Measurements from ENCODE around the gene EEFSEC. TPM values are rescaled to one million over a fixed set of nuclear protein-coding genes. Genes with fewer than 3 reads are reported as not detected.

The EEFSEC gene
- total RNA-seq, 1 experiment from 2014 or later: 3.8 TPM

- no peak for DNase-seq (ENCODE audit: low read depth, low spot score)
- in situ Hi-C loops (cut with HindIII; ENCODE audit: low pct_unique_long_range_greater_than_20kb, low sequenced_read_pairs): no loop called here
Measured at GRCh38 chr3:128382221-128382807, 229.0 kb downstream of the EEFSEC start.

GRCh38 chr3:128383316-128384235 is 230.3 kb downstream of the EEFSEC start:
- in situ Hi-C loops (cut with HindIII; ENCODE audit: low pct_unique_long_range_greater_than_20kb, low sequenced_read_pairs): no loop called here
- DNase-seq (ENCODE audit: low read depth, low spot score): peak; percentile 25

- in situ Hi-C loops (cut with HindIII; ENCODE audit: low pct_unique_long_range_greater_than_20kb, low sequenced_read_pairs): no loop called here
- no peak for DNase-seq (ENCODE audit: low read depth, low spot score)
Measured at GRCh38 chr3:128385080-128385832, 232.0 kb downstream of the EEFSEC start.

- in situ Hi-C loops (cut with HindIII; ENCODE audit: low pct_unique_long_range_greater_than_20kb, low sequenced_read_pairs): no loop called here
- DNase-seq (ENCODE audit: low read depth, low spot score): no peak
Measured at GRCh38 chr3:128388932-128389331, 235.7 kb downstream of the EEFSEC start.

- in situ Hi-C loops (cut with HindIII; ENCODE audit: low pct_unique_long_range_greater_than_20kb, low sequenced_read_pairs): no loop called here
Measured at GRCh38 chr3:128390867-128391266, 237.6 kb downstream of the EEFSEC start.

GRCh38 chr3:128392021-128392420 is 238.7 kb downstream of the EEFSEC start:
- in situ Hi-C loops (cut with HindIII; ENCODE audit: low pct_unique_long_range_greater_than_20kb, low sequenced_read_pairs): no loop called here
- no peak for DNase-seq (ENCODE audit: low read depth, low spot score)

More at GRCh38 chr3:128390867-128391266, 237.6 kb downstream of the EEFSEC start:
- DNase-seq (ENCODE audit: low read depth, low spot score): no peak

GRCh38 chr3:128392818-128393544 is 239.7 kb downstream of the EEFSEC start:
- in situ Hi-C loops (cut with HindIII; ENCODE audit: low pct_unique_long_range_greater_than_20kb, low sequenced_read_pairs): no loop called here
- no peak for DNase-seq (ENCODE audit: low read depth, low spot score)

- no peak for DNase-seq (ENCODE audit: low read depth, low spot score)
- in situ Hi-C loops (cut with HindIII; ENCODE audit: low pct_unique_long_range_greater_than_20kb, low sequenced_read_pairs): no loop called here
Measured at GRCh38 chr3:128394033-128394432, 240.8 kb downstream of the EEFSEC start.

GRCh38 chr3:128395046-128395445 is 241.8 kb downstream of the EEFSEC start:
- DNase-seq (ENCODE audit: low read depth, low spot score): no peak
- in situ Hi-C loops (cut with HindIII; ENCODE audit: low pct_unique_long_range_greater_than_20kb, low sequenced_read_pairs): no loop called here

GRCh38 chr3:128395500-128396162 is 242.3 kb downstream of the EEFSEC start:
- in situ Hi-C loops (cut with HindIII; ENCODE audit: low pct_unique_long_range_greater_than_20kb, low sequenced_read_pairs): no loop called here
- DNase-seq (ENCODE audit: low read depth, low spot score): no peak

- no peak for DNase-seq (ENCODE audit: low read depth, low spot score)
- in situ Hi-C loops (cut with HindIII; ENCODE audit: low pct_unique_long_range_greater_than_20kb, low sequenced_read_pairs): no loop called here
Measured at GRCh38 chr3:128397484-128397883, 244.2 kb downstream of the EEFSEC start.

GRCh38 chr3:128398586-128398985 is 245.3 kb downstream of the EEFSEC start:
- no peak for DNase-seq (ENCODE audit: low read depth, low spot score)
- in situ Hi-C loops (cut with HindIII; ENCODE audit: low pct_unique_long_range_greater_than_20kb, low sequenced_read_pairs): no loop called here

GRCh38 chr3:128399221-128399915 is 246.1 kb downstream of the EEFSEC start:
- in situ Hi-C loops (cut with HindIII; ENCODE audit: low pct_unique_long_range_greater_than_20kb, low sequenced_read_pairs): no loop called here

GRCh38 chr3:128400671-128401070 is 247.4 kb downstream of the EEFSEC start:
- in situ Hi-C loops (cut with HindIII; ENCODE audit: low pct_unique_long_range_greater_than_20kb, low sequenced_read_pairs): no loop called here
- no peak for DNase-seq (ENCODE audit: low read depth, low spot score)

More at GRCh38 chr3:128399221-128399915, 246.1 kb downstream of the EEFSEC start:
- no peak for DNase-seq (ENCODE audit: low read depth, low spot score)

- no peak for DNase-seq (ENCODE audit: low read depth, low spot score)
- in situ Hi-C loops (cut with HindIII; ENCODE audit: low pct_unique_long_range_greater_than_20kb, low sequenced_read_pairs): no loop called here
Measured at GRCh38 chr3:128402319-128402718, 249.0 kb downstream of the EEFSEC start.

GRCh38 chr3:128402998-128403397 is 249.7 kb downstream of the EEFSEC start:
- in situ Hi-C loops (cut with HindIII; ENCODE audit: low pct_unique_long_range_greater_than_20kb, low sequenced_read_pairs): no loop called here
- DNase-seq (ENCODE audit: low read depth, low spot score): no peak

All from SK-MEL-5 (cell line).